ENCODE measurements around the gene LHX6. TPM values are rescaled to one million over a fixed set of nuclear protein-coding genes. Genes with fewer than 3 reads are reported as not detected.

The LHX6 gene
- total RNA-seq, 1 donor from 2014 or later = 6.0 TPM

- no peaks in the 10 kb centered on the region for H3K9me3 Mint-ChIP-seq (ENCODE audit: unreplicated experiment)
- peaks cover 15% of the 10 kb centered on the region for H3K27me3 Mint-ChIP-seq (ENCODE audit: unreplicated experiment)
- H3K27ac Mint-ChIP-seq (ENCODE audit: unreplicated experiment) = peak overlapping the region; percentile 84
- no peaks in the 10 kb centered on the region for H3K36me3 Mint-ChIP-seq (ENCODE audit: low read depth, unreplicated experiment)
- no peak for DNase-seq (ENCODE audit: low spot score)
- H3K4me3 Mint-ChIP-seq (ENCODE audit: unreplicated experiment) = peak overlapping the region; percentile 99
- TF ChIP-seq, protein P1, sequence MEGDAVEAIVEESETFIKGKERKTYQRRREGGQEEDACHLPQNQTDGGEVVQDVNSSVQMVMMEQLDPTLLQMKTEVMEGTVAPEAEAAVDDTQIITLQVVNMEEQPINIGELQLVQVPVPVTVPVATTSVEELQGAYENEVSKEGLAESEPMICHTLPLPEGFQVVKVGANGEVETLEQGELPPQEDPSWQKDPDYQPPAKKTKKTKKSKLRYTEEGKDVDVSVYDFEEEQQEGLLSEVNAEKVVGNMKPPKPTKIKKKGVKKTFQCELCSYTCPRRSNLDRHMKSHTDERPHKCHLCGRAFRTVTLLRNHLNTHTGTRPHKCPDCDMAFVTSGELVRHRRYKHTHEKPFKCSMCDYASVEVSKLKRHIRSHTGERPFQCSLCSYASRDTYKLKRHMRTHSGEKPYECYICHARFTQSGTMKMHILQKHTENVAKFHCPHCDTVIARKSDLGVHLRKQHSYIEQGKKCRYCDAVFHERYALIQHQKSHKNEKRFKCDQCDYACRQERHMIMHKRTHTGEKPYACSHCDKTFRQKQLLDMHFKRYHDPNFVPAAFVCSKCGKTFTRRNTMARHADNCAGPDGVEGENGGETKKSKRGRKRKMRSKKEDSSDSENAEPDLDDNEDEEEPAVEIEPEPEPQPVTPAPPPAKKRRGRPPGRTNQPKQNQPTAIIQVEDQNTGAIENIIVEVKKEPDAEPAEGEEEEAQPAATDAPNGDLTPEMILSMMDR (IDR thresholded peaks at IDR 0.05; ENCODE audit: unreplicated experiment) = no peak
- peaks cover 12% of the 10 kb centered on the region for H3K4me1 Mint-ChIP-seq (ENCODE audit: unreplicated experiment)
Measured at GRCh38 chr9:122159925-122160246, 68.9 kb downstream of the LHX6 start.

DNA sequence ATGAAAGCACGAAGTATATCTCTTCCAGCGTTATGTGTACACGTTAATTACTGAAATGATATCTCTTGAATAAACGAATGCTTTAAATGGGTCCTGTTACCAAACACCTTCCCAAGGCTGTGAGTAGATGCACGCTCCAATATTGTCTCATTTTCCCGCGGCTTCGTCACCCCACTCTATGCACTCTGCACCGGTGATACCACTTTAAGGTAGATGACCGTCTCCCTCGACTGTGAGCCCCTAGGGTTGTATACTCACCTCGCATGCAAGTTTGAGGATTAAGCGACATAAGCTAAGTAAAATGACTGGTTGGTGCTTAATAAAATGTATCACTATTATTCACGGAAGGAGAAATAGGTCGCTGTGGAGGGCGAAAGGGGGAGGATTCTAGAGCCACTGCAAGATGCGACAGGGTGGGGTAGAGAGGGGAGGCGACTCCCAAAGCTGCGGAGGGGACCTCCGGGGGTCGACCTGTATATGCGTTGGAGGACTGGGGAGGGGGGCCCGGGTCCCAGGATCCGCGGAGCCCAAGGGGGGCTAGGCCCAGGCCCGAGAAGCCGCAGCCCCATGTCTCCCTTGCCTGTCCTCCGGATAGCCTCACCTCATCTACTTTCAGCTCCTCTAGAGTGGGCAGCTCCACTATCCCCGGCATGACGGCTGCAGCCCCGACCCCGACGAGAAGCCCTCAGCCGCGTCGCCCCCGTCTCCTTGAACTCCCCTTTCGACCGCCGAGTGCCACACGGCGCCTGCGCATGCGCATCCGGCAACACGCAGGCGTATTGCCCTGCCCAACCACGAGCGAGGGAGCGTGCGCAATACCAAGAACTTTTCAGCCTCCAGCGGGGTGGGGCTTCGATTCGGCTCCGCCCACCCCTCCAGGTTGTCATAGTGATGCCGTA lies 69.5 kb downstream of the LHX6 start, which contains the start of the genes MORN5 and NDUFA8:
TSS of gene MORN5 (plus strand) at position 883 of the 899 bp plus-strand sequence. CDS start 65 bp downstream, outside the sequence.
TSS of gene NDUFA8 (minus strand) at position 754 of the 899 bp plus-strand sequence. CDS start at position 652, 102 bp downstream.
- TF ChIP-seq, protein P1 (IDR thresholded peaks at IDR 0.05; ENCODE audit: unreplicated experiment) = no peak
- Mint-ChIP-seq H3K4me1 (ENCODE audit: unreplicated experiment) (peaks cover 12% of the 10 kb centered on the region), H3K4me3 (ENCODE audit: unreplicated experiment) (peak within 1 kb of the TSS; percentile 99), H3K27ac (ENCODE audit: unreplicated experiment) (peak within 1 kb of the TSS; percentile 84), H3K9me3 (ENCODE audit: unreplicated experiment) (no peaks in the 10 kb centered on the region), H3K36me3 (ENCODE audit: low read depth, unreplicated experiment) (no peaks in the 10 kb centered on the region), H3K27me3 (ENCODE audit: unreplicated experiment) (peaks cover 15% of the 10 kb centered on the region)
- peak; percentile 99 for DNase-seq (ENCODE audit: low spot score)

DNA sequence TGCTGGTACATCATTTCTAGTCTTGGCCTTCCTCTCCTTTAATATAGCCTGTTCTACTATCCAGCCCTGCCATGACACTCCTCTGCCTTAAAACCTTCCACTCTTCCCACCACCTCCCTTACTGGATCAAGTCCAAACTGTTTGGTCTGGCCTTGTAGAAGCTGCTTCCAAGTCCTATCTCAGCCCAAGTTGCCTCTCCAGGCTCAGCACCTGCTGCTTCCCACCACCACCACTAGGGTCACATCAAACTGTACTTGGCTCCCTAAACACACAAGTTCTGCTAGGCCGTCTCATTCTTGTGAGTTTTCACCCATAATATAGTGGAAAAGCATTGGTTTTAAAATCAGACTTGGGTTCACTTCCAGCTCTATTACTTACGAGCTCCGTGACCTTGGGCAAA lies 70.6 kb downstream of the LHX6 start:
- H3K4me3 Mint-ChIP-seq (ENCODE audit: unreplicated experiment) = peak overlapping the region; percentile 20

GRCh38 chr9:122155796-122156195 lies 73.0 kb downstream of the LHX6 start:
- Mint-ChIP-seq H3K4me3 (ENCODE audit: unreplicated experiment) (no peak overlapping the region), H3K9me3 (ENCODE audit: unreplicated experiment) (no peaks in the 10 kb centered on the region), H3K4me1 (ENCODE audit: unreplicated experiment) (peaks cover 12% of the 10 kb centered on the region), H3K27me3 (ENCODE audit: unreplicated experiment) (peaks cover 8% of the 10 kb centered on the region), H3K27ac (ENCODE audit: unreplicated experiment) (no peak overlapping the region), H3K36me3 (ENCODE audit: low read depth, unreplicated experiment) (peaks cover 3% of the 10 kb centered on the region)
- TF ChIP-seq, protein P1 (IDR thresholded peaks at IDR 0.05; ENCODE audit: unreplicated experiment) = no peak
- DNase-seq (ENCODE audit: low spot score) = no peak

More for the DNA sequence above, 70.6 kb downstream of the LHX6 start:
- peak; percentile 39 for DNase-seq (ENCODE audit: low spot score)
- Mint-ChIP-seq H3K27me3 (ENCODE audit: unreplicated experiment) (peaks cover 12% of the 10 kb centered on the region), H3K27ac (ENCODE audit: unreplicated experiment) (peak overlapping the region; percentile 26), H3K36me3 (ENCODE audit: low read depth, unreplicated experiment) (no peaks in the 10 kb centered on the region), H3K9me3 (ENCODE audit: unreplicated experiment) (no peaks in the 10 kb centered on the region), H3K4me1 (ENCODE audit: unreplicated experiment) (peaks cover 12% of the 10 kb centered on the region)
- TF ChIP-seq, protein P1 (IDR thresholded peaks at IDR 0.05; ENCODE audit: unreplicated experiment) = no peak

Other genes starting within 250 kb of the LHX6 start
- gene TTLL11, start 135.6 kb downstream of the LHX6 start, total RNA-seq (ENCODE audit: unreplicated experiment) = 4.0 TPM
- gene NDUFA8, start 69.2 kb downstream of the LHX6 start, total RNA-seq (ENCODE audit: unreplicated experiment) = 45.2 TPM
- 0.64 TPM for gene MORN5, start 69.0 kb downstream of the LHX6 start, total RNA-seq (ENCODE audit: unreplicated experiment)
- 22.2 TPM for gene RBM18, start 35.9 kb upstream of the LHX6 start, total RNA-seq (ENCODE audit: unreplicated experiment)
- gene MRRF, start 35.9 kb upstream of the LHX6 start, total RNA-seq (ENCODE audit: unreplicated experiment) = 40.3 TPM
- gene PTGS1, start 142.1 kb upstream of the LHX6 start, total RNA-seq (ENCODE audit: unreplicated experiment) = 33.4 TPM
- gene OR1J1, start 249.0 kb upstream of the LHX6 start, total RNA-seq (ENCODE audit: unreplicated experiment) = not detected